ENCODE data around the gene CDK17.

- no peak for TF ChIP-seq POLR2A (IDR thresholded peaks at IDR 0.05)
- no peak for TF ChIP-seq CTCF (IDR thresholded peaks at IDR 0.05 in 8 of 11, conservative IDR thresholded peaks at IDR 0.05 in 3 of 11)
- TF ChIP-seq POLR2AphosphoS5 (IDR thresholded peaks at IDR 0.05), result no peak
Measured at GRCh38 chr12:96412431-96412830, 12.2 kb upstream of the CDK17 start.
